ENCODE data around the gene EYA2.
A peak's percentile ranks its signal among the peaks of the same experiment; 100 is the strongest.
"Not testable (repeated sequence)": the region's sequence is repeated elsewhere in the genome, so short reads cannot be mapped to it uniquely, and the experiment has no call there.

Gene EYA2

DNA sequence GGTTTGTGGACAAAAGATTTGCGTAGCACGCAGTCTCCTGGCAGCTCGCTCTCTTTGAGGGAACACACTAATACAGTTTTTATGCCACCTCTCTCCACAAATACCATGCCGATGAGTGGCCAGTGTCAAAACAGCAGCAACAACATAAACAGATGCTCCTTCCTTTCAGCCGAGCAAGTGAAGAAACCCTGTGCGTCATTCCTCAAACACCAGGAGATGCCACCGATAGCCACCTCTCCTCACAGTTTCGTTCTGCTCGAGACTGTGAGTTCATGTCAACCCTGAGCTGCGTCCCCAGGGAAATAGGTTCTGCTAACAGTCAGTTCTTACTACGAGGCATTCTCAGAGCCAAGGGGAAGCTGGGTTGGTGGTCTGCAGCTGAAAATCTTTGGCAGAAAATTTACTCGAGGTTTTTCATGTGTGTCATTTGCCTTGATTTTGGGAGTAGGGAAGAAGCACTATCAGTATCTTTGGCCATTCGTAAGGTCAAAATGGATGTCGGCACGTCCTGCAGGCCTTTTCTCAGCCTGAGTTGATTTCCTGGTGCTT is 59.9 kb downstream of the EYA2 start:
- peak; percentile 59 for DNase-seq (ENCODE audit: extremely low read depth, low read depth)
- TF ChIP-seq CTCF (IDR thresholded peaks at IDR 0.05; ENCODE audit: low read depth, low read length) = no peak

DNA sequence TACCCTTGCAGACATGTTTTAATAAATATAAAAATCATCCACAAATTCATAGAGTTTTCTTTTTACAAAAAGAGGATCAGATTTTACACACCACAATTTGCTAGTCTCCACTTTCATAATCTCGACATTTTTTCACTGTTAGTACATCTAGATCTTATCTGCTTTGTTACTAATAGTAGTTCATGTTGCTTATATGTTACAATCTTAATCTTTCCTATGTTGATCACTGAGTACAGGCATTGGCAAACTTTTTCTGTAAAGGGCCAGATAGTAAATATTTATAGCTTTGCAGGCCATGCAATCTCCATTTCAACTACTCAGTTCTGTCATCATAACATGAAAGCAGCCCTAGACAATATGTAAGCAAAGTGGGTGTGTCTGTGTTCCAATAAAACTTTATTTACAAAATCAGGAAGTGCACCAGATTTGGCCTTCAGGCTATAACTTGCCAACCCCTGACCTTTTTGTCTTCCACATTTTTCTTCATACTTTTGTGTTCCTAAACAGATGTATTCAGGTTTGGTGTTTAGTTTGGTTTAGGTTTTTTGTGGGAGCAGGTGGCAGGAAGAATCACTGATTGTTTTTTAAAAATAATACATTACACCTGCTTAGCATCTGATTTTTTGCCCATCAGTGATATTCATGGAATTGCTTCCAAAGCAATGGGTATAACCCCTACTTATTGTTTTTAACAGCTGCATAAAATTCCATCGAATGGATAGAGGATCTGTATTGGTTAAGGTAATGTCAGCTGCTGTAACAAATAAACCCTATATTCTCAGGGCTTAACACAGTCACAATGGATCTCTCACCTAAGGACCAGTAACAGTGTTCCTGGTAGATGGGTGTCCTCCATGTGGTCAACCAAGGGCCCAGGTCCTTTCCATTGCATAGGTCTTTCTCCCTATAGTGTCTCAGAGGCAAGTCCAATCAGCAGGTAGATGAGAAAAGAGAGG is 61.2 kb downstream of the EYA2 start:
- TF ChIP-seq CTCF (IDR thresholded peaks at IDR 0.05; ENCODE audit: low read depth, low read length) = no peak
- DNase-seq (ENCODE audit: extremely low read depth, low read depth) = no peak

GRCh38 chr20:46959081-46959692 is 64.5 kb downstream of the EYA2 start:
- no peak for TF ChIP-seq CTCF (IDR thresholded peaks at IDR 0.05; ENCODE audit: low read depth, low read length)

GRCh38 chr20:46959821-46960220 is 65.2 kb downstream of the EYA2 start:
- no peak for TF ChIP-seq CTCF (IDR thresholded peaks at IDR 0.05; ENCODE audit: low read depth, low read length)

More at GRCh38 chr20:46959081-46959692, 64.5 kb downstream of the EYA2 start:
- DNase-seq (ENCODE audit: extremely low read depth, low read depth) = peak; percentile 29

DNA sequence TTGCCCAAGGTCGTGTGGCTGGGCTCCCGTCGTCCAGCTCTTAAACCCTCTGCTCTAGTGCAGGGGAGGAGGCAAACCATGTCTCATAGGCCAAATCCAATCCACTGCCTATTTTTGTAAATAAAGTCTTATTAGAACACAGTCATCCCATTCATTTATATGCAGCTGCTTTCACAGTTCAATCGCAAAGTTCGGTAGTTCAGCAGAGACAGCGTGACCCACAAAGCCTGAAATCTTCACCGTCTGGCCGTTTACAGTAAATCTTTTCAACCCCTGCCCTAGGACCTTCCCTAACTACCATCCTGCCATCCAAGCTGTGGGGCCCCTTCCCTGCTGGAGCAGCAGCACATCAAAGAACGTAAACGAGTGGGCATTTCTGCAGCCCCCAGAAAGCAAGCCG is 65.9 kb downstream of the EYA2 start:
- TF ChIP-seq CTCF (IDR thresholded peaks at IDR 0.05; ENCODE audit: low read depth, low read length) = no peak
- no peak for DNase-seq (ENCODE audit: extremely low read depth, low read depth)

More at GRCh38 chr20:46959821-46960220, 65.2 kb downstream of the EYA2 start:
- no peak for DNase-seq (ENCODE audit: extremely low read depth, low read depth)

GRCh38 chr20:46961968-46962367 is 67.3 kb downstream of the EYA2 start:
- not testable (repeated sequence) for DNase-seq (ENCODE audit: extremely low read depth, low read depth)

GRCh38 chr20:46962452-46963195 is 68.0 kb downstream of the EYA2 start:
- TF ChIP-seq CTCF (IDR thresholded peaks at IDR 0.05; ENCODE audit: low read depth, low read length) = no peak
- DNase-seq (ENCODE audit: extremely low read depth, low read depth) = no peak

All from AG09319 (cell line).